HG02981 (cell line): ENCODE data around the gene HAUS6.
A peak's percentile ranks its signal among the peaks of the same experiment; 100 is the strongest.
"Not testable (repeated sequence)": the region's sequence is repeated elsewhere in the genome, so short reads cannot be mapped to it uniquely, and the experiment has no call there.

Source experiments
- ATAC-seq: cut with Tn5 transposase; IDR thresholded peaks from one replicate; pipeline ENCODE4 v1.9.1; 2021; ENCODE audit warnings: mild to moderate bottlenecking, moderate library complexity; ENCODE audit not compliant: unreplicated experiment

The HAUS6 gene

DNA sequence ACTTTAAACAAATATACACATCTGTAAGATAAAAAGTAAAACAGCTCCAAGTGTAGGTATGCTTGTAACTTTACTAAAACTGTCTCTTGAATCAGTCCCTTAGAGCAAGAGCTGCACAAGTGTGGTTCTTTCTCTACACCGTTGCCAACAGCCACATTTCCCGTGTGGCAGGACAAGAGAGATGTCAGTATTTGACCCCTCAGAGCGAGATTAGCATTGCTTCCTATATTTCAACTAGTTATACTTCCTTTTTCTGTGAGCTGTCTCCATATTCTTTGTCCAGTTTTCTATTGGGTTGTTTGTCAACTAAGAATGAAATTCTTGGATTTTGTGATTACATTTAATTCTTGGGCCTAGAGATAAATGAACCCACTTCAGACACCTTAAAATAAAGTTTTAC lies 16.5 kb upstream of the HAUS6 start:
- ATAC-seq, result no peak

DNA sequence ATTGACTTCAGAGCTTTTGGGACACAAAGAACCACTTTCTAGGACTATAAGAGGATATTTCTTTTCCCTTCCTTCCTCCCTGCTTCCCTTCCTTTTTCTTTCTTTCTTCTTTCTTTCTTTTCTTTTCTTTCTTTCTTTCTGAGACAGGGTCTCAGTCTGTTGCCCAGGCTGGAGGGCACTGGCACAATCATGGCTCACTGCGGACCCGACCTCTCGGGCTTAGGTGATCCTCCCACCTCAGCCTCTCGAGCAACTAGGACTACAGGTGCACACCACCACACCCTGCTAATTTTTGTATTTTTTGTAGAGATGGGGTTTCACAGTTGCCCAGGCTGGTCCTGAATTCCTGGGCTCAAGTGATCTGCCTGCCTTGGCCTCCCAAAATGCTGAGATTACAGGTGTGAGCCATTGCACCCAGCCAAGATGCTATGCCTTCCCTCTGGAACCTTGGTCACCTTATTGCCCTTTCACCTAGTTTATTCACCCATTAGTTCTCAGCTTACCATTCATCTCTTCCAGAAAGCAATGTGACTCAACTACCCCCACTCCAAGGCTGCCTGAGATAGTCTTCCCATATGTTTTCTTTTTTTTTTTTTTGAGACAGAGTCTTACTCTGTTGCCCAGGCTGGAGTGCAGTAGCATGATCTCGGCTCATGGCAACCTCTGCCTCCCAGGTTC lies 14.5 kb upstream of the HAUS6 start:
- no peak for ATAC-seq

DNA sequence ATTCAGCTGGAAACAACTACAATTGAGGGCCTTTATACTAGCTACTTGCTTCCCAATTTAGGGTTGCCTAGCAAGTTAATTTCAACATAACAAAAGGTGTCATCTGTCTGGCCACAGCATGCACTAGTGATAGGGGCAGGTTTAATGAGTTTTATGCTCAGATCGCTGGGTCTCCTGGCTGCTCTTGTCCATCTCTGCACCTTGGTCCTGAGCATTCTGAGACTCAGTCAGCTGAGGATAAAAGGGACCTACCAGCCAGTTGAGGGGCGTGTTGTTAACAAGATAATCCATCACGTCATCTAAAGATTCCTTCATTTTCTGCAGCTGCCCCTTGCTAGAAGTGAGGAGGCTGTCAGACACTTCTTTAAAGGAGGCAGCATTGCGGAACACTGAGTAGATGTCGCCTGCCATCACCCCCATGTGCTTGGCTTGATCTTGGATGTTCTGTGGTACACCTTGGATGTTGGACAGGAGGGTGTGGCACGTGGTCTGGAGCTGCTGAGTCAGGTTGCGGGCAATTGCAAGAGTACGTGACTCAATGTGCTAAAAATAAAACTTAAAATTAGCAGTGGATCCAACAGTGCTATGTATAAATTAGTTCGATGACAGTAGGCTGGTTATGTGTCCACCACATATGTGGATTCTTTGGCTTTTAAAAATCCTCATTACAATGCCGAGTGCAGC lies 13.5 kb upstream of the HAUS6 start:
- ATAC-seq, result no peak

DNA sequence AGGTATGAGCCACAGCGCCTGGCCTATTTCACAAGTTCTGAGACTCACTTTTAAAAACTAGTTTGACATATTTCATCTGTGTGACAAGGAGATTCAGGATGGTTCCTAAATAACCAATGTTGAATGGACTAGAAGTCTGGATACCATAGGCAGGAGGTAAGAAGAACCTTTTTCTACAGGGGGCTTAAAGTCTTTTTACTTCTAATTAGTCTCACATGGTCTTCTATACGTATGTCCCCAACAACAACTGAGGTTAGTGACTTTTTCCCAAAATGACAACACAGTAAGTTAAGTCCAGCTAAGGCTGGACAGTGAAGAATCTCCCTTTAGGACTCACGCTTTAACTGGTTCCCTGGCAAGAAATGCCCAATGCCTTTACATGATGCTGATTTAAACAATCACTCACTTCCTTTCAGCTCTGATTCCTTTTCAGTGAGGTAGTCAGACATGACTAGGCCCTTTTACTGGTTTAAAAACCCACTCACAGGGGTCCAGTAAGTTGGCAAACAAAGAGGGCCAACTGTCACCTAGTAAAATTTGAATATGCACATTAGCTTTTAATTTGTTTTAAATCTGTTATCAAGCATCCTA lies 12.1 kb upstream of the HAUS6 start:
- ATAC-seq, result no peak

DNA sequence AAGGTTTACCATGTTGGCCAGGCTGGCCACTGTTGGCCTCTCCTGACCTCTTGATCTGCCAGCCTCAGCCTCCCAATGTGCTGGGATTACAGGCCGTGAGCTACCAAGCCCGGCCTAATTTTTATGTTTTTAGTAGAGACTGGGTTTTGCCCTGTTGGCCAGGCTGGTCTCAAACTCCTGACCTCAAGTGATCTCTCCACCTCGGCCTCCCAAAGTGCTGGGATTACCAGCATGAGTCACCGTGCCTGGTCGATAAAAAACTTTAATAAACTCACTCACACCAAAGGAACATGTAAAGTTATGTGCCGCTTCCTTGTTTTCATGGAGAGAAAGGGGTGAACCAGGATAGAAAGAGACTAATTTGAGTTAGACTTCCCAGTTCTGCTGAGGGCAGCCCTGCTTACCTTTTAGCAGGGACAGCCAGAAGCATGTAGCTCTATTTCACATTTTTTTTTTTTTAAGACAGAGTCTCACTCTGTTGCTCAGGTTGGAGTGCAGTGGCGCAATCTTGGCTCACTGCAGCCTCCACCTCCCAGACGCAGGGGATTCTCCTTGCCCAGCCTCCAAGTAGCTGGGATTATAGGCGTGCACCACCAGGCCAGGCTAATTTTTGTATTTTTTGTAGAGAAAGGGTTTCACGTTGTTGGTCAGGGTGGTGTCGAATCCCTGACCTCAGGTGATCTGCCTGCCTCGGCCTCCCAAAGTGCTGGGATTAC lies 11.4 kb upstream of the HAUS6 start:
- ATAC-seq, result no peak

DNA sequence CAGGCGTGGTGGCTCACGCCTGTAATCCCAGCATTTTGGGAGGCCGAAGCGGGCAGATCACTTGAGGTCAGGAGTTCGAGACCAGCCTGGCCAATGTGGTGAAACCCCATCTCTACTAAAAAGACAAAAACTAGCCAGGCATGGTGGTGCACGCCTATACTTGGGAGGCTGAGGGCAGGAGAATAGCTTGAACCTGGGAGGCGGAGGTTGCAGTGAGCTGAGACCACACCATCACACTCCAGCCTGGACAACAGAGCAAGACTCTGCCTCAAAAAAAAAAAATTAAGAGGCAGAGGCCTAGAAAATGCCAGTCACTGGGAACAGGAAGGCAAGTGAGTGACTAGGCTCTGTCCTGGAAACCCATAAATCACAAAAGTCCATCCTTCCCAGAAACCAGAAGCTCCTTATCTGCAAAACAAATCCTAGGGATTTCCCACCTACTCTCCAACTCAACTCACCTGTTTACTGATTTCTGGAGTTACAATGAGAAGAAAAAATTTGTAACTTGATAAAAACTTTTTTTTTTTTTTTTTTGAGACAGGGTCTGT lies 10.4 kb upstream of the HAUS6 start:
- ATAC-seq, result not testable (repeated sequence)

DNA sequence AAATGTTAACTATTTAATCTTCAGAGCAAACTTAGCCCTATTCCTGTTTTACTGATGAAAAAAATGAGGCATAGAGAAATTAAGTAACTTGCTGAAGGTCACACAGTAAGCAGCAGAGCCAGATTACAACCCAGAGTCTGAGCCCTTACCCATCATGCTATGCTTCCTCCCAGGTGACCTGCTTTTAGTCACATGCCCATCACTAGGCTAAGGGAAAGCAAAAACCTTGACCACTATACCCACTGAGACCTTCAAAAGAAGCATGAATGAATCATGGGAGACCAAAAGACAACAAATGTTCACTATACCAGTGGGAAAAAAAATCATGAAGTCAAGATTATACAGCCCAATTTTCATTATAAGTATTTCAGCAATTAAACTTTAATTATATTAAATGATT lies 5.3 kb upstream of the HAUS6 start:
- no peak for ATAC-seq

DNA sequence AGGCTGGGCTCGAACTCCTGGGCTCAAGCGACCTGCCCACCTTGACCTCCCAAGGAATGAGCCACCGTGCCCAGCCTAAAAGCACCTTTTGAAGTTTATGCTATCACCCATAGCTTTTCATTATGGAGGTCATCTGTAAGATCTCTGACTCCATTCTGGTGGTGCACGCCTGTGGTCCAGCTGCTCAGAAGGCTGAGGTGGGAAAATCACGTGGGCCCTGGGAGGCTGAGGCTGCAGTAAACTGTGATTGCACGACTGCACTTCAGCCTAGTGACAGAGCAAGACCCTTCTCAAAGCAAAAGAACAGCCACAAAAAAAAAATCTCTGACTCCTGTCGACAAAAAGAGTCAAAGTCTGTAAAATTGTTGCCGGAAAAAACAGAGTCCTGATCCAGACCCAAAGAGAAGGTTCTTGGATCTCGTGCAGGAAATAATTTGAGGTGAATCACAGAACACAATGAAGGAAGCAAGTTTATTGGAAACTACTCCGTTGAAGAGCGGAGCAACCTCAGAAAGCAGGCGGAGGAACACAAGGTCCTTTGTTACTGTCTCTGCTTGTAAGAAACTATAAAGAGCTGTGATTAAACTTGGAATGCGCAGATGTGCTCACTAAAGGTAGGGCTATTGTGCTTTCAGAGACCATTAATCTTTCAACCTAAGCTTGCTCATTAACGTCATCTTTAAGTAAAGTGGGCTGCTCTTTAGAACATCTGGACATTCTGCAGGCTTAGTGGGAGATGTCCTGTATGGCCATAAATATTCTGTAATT lies 2.0 kb upstream of the HAUS6 start:
- no peak for ATAC-seq

DNA sequence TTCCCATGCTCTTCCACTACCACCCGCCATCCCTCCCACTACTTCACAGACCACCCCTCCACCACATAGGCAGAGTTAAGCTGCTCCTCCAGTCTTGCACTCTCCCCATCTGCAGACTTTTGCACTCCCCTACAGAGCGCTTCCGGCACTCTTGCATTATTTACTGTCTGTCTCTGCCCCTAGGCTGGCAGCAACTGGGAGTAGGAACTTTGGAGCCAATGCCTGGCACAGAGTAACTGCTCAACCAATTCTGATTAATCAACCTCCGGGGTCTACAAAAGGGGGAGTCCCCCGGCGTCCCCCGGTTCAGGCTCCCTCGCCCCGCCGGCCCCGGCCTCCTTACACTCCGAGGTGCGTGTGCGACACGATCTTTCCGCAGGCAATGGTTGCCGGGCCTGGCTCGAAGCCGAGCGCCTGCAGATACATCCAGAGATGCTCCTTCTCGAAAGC lies 498 bp downstream of the HAUS6 start:
- ATAC-seq, result peak; percentile 24

DNA sequence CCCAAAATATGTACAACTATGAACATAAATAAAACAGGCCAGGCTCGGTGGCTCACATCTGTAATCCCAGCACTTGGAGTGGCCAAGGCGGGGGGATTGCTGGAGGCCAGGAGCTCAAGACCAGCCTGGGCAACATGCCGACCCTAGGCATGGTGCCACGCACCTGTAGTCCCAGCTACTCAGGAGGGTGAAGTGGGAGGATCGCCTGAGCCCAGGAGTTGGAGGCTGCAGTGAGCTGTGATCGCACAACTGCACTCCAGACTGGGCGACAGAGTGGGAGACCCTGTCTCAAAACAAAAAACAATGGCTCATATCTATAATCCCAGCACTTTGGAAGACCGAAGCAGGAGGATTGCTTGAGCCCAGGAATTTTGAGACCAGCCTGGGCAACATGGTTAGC lies 1.5 kb downstream of the HAUS6 start:
- no peak for ATAC-seq

DNA sequence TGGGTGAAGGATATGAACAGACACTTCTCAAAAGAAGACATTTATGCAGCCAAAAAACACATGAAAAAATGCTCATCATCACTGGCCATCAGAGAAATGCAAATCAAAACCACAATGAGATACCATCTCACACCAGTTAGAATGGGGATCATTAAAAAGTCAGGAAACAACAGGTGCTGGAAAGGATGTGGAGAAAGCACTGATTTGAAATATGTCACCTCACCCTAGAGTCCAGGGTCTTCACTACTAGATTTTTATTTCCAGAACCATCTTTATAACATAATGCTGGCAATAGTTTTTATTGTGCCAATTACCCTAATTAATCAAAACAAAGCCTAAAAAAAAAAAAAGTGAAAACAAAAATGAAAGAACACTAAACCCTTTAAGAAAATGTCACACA lies 5.3 kb downstream of the HAUS6 start:
- ATAC-seq, result not testable (repeated sequence)

DNA sequence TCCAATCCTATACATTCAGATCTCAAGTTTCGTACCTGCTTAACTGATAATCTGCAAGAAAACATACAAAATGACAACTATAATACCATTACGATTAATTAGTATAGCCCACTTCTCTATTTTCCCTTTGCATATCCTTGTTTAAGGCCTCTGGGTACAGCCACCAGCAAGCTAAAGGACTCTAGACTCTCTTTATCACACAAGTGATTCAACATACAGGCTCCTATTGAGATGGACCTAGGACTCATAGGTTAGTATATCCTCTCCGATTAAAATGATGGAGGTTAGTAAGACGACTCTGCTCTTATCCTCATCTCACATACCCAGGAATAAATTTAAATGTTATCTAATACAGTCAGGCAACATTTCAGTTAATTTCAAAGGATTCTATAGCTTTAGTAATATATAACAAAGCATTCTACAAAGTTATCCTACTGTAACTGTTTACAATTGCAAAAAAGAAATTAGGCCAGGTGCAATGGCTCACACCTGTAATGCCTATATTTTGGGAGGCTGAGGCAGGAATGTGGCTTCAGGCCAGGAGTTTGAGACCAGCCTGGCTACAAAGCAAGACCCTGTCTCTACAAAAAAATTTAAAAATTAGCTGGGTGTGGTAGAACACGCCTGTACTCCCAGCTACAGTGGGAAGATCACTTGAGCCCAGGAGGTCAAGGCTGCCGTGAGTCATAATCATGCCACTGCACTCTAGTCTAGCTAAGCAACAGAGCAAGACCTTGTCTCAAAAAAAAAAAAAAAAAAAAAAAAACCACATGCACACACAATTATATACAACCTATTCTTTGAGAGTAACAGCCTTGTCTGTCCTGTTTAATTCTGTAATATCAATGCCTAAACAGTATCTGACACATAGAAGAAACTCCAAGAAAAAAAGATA lies 15.4 kb downstream of the HAUS6 start:
- no peak for ATAC-seq

DNA sequence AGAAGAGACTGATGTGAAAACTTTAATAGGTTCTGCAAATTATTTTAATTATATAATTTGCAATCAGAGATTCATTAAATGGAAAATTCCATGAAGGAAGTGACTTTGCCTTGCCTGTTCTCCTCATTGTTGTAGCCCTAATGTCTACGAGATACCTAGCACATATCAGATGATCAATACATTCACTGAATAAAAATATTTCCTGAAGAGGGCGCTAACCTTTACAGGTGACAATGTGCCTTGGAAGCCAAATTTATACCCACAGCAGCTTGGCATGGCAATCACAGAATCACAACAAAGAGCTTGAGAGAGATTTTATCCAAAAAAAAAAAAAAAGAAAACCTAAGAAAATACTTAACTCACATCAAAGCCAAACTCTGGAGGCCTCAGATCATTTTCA lies 17.4 kb downstream of the HAUS6 start:
- ATAC-seq, result no peak

DNA sequence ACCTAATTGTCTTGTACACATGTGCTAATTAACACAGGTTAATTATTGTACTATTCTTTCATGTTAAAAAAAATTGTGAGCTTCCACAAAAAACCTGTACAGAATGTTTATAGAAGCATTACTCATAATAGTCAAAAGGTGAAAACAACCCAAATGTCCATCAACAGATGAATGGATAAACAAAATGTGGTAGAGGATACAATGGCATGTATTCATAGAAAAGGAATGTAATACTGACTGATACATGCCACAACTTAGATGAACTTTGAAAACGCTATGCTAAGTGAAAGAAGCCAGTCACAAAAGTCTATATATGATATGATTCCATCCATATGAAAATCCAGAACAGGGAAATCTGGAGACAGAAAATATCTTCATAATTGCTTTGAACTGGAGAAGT lies 27.9 kb downstream of the HAUS6 start:
- ATAC-seq, result no peak

DNA sequence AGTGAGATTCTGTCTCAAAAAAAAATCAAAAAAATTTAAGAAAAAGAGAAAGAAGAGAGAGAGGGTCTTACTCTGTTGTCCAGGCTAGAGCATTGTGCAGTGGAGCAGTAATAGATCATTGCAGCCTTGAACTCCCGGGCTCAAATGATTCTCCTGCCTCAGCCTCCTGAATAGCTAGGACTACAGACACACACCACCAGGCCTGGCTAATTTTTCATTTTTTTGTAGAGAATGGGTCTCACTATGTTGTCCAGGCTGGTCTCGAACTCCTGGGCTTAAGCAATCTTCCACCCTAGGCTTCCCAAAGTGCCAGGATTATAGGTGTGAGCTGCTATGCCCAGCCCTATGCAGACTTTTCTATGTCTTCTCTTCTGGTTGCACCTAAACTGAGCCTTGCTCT lies 28.5 kb downstream of the HAUS6 start:
- ATAC-seq, result no peak

DNA sequence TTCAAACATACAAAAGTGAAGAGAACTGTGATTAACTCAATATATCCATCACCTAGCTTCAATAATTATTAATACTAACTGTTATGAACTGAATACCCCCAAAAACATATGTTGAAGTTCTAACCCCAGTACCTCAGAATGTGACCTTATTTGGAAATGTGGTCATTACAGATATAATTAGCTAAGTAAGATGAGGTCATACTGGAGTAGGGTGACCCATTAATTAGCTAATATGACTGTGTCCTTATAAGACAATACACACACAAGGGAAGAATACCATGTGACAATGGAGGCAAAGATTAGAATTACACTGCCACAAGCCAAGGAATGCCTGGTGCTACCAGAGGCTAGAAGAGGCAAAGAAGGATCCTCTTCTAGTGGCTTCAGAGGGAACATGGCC lies 45.7 kb downstream of the HAUS6 start:
- ATAC-seq, result no peak

DNA sequence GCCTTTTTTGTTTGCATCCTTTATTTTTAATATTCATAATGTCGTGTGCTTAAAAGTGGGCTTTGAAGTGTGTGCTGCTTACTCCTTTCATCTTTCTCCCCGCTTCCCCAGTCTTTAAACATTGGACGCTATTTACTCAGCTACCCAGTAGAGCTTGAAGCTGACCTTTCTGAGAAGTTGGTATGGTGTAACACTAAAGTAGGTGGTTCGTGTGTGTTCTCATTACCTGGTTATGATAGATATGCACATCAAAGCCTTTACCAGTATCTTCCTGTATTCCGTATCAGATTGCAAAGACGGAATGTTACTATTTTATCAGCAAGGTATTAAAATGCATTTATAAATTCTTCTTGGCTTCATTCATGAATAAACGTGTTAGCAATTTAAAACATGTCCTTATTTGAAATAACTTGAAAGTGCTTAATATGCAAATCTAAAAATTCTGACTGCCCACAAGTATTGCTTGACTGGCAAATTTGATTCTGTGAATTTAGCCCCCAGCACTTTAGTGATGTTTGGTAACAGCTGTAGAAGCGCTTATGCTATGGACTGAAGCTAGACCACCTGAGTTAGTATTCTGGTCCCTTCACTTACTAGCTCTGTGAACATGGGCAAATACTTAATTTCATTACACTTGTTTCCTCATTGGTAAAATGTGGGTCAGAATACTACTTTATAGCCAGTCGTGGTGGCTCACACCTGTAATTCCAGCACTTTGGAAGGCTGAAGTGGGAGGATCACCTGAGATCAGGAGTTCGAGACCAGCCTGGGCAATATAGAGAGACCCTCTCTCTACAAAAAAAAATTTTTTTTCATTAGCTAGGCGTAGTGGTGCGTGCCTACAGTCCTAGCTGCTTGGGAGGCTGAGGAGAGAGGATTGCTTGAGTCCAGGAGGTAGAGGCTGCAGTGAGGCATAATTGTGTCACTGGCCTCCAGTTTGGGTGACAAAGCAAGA lies 51.8 kb downstream of the HAUS6 start:
- ATAC-seq, result no peak

DNA sequence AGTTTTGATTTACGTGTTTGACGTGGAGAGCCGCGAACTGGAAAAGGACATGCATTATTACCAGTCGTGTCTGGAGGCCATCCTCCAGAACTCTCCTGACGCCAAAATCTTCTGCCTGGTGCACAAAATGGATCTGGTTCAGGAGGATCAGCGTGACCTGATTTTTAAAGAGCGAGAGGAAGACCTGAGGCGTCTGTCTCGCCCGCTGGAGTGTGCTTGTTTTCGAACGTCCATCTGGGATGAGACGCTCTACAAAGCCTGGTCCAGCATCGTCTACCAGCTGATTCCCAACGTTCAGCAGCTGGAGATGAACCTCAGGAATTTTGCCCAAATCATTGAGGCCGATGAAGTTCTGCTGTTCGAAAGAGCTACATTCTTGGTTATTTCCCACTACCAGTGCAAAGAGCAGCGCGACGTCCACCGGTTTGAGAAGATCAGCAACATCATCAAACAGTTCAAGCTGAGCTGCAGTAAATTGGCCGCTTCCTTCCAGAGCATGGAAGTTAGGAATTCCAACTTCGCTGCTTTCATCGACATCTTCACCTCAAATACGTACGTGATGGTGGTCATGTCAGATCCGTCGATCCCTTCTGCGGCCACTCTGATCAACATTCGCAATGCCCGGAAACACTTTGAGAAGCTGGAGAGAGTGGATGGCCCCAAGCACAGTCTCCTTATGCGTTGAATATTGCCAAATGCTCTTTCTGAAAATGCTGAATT lies 52.6 kb downstream of the HAUS6 start:
- no peak for ATAC-seq
